ENCODE measurements around the gene SMPD3.

Gene SMPD3

DNA sequence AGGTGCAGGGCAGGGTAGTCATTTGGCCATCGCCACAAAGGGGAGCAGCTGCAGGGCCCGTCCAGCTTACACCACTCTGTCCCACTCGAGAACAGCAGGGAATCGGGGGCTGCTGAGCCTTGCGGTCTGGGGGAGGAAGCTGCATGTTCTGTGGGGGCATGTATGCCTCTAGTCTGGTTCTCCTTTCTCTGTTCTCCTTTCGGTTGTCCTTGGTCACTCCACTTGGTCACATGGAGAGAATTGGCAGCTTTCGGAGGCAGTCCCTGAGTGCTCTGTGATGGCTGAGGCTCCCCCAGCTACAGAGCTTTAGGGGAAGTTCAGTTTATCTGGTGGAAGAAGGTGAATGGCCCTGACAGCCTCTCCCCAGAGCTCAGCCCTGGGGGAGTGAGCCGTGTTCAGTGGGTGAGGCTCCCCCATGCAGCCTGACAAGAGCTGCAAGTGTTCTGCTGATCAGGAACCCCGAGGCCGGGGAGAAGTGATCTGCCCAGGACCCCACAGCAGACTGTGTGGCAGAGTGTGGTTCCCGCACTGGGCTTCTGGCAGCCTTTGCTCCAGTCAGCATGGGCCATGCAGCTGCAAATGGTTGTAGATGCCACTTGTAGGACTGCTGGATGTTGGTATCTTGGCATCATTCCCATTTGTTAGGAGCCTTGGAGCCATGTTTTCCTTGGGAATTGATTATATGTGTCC, 22.3 kb upstream of the SMPD3 start:
- DNase-seq, result no peak

DNA sequence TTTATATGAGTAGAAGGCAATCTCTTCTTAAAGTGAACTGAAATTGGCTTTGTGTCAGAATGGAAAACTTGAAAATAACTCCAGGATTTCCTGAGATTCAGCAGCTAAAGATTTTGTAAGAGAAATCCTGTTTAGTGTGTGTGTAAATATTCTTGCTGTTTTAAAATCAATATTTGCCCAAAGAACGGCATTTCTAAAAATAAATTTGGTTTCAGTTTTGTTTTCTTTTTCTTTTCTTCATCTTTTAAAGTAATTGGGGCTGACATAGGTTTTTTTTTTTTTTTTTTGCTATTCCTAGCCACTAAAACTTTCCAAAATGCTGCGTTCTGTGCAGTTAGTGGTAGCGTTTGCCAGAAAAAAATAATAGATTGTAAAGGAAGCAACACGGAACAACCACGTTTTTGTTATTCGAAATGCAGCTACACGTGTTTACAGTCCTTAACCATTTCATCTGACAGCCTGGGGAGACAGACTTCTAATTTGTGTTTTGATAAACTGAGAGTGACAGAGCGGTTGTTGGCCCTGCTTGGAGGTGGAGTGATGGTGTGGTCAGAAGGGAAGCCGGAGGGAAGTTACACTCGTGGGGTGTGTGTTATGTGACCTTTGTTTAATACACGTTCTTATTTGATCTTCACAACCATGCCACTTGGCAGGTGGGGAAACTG, 21.6 kb upstream of the SMPD3 start:
- DNase-seq, result no peak

DNA sequence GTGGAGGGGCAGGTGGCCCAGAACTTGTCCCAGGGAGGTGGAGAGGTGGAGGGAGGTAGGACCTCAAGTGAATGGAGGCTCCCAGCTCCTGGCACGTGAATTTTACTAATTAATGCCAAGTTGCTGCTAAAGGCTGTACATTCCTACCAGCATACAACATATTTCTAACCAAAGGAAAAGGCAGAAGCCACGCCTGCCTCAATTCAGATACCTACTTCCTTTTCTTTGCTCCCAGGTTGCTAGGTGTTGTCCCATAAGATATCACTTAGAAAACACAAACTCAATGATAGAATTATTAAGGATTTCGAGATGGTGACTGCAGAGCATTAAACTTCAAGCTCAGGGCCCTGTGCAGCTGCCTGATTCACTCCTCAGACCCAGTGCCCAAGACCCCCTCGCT, 20.5 kb upstream of the SMPD3 start:
- DNase-seq, result no peak

DNA sequence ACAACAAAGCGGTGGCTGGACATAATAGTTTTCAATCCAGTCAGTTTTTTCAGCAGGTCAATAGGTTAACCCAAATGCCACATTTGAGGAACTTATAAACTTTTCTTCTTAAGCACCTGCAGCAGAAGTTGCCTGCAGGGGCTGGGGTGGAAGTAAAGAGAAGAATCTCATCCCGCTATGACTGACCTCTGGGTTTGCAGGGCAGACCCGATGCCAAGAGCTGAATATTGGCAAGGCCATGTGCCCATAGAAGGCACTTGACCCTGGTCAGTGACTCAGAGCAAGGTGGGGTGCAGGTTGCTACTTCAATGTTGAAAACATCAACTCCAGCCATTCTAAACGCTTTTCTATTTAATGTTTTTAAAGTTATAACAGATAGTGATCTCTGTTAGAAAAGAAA, 17.9 kb upstream of the SMPD3 start:
- DNase-seq, result no peak

DNA sequence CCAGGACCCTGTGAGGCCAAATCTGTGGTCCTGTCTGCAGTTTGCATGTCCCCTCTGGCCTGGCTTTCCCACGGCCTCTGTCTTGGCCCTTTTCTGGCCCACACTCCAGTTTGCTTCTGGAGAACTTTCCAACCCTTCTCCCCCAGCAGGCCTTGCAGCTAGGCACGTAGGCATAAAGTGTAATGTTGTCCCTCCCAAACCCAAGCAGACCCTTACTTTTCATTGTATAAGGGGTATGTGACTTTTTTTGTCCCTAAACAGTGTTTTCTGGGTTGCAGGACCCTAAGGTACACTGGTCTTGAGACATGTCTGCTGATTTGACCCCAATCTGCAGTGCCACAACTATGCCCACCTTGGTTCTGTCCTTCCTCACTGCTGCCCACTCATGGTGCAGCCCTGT, 15.6 kb upstream of the SMPD3 start:
- no peak for DNase-seq

DNA sequence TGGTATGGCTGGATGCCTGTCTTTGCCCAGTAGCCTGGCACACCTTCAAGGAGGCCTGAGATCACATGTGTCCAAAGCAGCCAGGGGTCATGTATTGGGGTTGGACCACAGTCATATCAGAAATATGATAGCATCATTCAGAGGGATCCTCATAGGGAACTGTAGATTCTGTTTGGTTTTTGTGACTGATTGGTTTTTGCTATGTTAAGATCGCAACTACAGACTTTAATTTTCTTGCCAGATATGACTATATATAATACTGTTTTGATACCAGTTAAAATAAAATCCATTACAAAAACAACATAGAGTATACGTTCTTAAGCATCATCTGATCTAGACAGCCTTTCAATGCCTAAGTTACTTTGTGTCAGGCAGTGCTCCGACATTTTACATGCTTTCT, 11.8 kb upstream of the SMPD3 start:
- DNase-seq, result no peak

DNA sequence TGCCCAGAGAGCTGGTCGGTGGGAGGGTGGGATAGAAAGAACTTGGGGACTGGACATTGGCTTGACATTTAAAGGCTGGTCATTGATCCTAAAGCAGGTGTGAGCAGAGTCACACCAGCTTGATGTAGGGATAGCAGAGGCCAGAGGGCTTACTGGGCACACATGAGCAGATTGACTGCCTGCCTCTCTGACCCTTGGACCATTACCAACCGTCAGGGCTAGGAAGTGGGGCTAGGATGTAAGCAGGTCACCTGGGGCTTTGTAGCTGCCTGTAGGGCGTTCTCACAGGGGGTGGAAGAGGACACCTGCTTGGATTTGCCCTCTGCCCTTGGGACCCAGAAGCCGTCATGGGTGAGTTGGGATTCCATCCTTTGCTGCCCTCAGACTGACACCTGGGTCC, 11.1 kb upstream of the SMPD3 start:
- no peak for DNase-seq

DNA sequence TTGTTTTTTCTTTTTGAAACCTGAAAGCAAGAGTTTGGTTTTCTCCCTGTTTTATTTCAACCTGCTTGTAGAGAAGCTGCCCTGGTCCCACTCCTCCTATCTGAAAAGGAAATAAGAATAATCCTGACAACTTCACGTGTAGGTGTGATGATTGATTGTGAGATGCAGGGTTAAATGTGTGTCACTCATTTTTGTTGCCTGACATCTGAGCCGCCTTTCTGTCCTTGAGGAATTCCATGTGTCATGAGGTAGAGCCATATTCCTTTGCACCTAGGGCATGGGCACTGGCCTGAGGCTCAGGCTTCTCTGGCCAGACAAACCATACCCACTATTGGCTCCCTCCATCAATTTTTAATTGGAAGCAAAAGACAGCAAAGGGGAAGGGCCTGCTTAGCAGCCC, 10.2 kb upstream of the SMPD3 start:
- no peak for DNase-seq

DNA sequence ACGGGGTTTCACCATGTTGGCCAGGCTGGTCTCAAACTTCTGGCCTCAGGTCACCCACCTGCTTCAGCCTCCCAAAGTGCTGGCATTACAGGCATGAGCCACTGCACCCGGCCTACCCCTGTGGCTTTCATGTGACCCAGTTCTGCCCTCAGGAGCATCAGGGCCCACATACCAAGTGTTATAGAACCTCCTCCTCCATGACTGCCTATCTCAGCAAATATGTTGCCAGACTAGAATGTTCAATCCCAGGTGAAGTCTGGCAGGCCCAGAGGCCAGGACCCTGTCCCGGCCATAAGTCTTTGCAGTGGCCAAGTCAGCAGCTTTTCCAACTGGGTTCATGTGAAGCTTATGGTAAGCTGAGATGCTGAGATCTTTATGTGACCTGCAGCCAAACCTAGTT, 9.8 kb upstream of the SMPD3 start:
- DNase-seq, result no peak

DNA sequence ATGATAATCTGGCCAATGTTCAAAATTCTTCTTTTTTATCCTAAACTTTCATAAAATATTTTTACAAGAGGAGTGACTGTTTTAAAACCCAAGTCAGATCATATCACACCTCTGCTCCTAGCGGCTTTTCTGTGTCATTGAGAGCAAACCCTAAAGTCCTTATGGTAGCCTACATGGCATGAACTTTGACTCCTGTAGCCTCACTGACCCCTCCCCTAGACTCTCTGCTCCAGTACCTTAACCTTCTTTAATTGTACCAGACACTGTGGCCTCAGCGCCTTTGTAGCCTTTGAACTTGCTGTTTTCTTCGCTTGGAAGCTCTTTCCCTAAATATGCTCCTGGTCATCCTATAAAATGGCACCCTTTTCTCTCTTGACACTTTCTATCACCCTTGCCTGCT, 7.3 kb upstream of the SMPD3 start:
- DNase-seq, result no peak

DNA sequence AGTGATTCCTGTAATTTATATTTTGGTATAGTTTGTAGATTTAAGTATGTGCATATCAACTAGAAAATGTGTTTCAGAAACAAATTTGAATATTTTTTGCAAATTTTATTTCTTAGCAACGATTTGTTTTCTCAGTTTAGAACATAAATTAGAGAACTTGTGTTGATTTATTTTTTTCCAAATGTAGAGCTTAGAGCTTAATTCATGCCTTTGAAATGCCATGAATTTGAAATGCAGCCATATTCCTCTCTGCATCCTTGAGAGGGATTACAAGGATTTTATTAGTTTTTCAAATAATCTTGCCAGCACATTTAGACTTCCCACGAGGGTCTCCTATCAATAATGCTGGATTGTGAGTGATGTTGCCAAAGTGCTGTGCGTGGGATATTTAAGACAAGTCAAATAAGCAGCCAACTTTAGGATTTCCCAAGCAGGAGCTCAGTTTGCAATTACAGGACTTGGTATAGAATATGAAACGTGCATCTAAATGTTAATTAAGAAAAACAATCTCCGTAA, 6.7 kb upstream of the SMPD3 start:
- no peak for DNase-seq

DNA sequence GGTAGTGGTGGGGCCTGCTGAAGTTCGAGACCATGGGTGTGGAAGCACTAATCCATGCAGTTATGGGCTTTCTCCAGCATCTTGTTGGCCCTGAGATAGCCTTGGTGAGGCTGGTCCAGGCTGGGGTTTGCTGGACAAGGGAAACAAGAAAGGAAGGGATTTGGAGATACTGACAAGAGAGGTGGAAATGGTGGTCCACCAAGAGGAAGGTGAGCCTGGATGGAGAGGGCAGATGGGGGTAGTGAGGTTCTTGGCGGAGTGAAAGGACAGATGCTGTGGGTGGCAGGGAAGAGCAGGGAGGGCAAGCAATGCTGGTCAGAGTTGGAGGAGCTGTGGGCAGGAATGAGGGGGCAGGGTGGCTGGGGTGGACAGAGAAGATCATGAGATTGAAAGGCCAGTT, 5.5 kb upstream of the SMPD3 start:
- no peak for DNase-seq

DNA sequence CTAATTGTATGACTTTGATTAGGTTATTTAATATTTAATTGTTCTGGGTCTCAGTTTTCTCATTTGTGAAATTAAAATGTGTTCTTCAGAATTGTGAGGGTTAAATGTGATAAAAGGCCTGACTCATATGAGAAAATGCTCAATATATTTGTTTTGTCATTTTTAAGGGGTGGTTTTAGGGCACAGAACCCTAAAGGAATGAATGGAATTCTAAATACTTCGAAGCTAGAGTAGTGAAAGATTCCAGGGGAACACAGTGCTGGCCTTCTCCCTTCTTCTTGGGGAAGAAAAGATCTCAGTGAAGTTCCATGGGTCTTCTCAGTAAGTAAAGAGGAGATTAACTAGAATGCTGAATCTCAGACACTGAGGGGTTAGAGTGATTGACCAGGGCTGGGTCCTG, 3.9 kb upstream of the SMPD3 start:
- DNase-seq, result no peak

DNA sequence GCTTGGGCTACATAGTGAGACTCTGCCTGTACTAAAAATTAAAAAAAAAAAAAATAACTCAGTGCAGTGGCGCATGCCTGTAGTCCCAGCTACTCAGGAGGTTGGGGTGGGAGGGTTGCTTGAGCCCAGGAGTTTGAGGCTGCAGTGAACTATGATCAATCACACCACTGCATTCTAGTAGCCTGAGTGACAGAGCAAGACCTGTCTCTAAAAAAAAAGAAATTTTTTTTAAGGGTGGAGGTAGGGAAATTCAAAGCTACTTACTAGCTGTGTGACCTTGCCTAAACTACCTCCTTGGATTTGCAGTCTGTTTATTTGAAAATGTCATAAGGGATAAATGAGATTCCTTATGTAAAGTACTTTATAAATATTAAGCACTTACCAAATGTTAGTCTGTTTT, 3.4 kb upstream of the SMPD3 start:
- no peak for DNase-seq

DNA sequence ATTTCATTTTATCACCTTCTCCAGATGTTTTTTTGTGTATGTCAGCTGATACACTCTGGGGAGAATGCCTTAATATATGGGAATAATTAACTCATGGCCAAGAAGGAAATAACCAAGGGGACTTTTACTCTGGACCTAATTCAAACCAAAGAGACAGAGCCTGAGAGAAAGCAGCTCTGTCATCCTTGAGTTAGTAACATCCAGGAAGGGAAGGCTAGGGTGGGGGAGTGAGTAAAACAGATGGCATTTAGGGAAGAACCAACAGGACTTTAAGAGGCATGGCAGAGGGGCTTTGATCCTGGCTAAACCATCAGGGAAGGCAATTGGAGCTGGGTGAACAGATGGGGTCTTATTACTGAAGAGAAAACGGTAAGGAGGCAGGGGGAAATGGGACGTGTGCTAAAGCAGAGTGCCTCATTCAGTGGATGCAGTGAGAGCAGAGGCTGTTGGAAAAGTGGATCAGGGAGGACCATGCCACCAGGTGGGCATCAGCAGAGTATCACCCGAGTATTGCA, 2.5 kb upstream of the SMPD3 start:
- no peak for DNase-seq

DNA sequence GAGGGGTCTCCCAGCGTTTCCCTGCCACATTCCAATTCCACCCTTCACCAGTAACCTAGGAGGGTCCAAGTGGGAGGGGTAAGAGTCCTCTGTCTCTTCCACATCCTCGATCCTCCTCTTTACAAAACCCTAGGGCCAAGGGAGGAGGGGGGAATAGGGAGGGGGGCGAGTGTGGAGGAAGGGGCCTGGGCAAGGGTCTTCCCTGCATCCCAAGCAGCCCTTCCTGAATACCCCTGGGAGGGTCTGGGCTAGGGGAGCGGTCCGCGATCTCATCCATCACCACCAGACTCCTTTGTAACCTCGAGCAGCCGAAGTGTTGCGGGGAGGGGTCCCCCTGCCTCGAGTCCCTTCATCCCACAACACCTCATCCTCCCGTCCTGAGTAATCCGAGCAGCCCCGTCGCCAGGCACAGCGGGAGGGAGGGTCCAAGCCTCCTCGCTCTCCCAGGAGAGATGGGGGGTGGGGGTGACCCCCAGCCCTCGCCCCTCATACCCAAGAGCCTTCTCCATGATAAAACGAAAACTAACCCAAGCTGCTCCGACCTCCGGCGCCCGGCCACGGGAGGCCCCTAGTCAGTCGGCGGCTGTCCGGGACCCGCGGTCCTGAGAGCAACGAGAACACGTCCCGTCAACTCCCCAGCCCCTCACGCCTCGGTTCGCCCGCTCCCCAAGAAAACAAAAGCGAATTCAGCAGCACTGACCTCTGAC, 502 bp downstream of the SMPD3 start:
- DNase-seq, result no peak

DNA sequence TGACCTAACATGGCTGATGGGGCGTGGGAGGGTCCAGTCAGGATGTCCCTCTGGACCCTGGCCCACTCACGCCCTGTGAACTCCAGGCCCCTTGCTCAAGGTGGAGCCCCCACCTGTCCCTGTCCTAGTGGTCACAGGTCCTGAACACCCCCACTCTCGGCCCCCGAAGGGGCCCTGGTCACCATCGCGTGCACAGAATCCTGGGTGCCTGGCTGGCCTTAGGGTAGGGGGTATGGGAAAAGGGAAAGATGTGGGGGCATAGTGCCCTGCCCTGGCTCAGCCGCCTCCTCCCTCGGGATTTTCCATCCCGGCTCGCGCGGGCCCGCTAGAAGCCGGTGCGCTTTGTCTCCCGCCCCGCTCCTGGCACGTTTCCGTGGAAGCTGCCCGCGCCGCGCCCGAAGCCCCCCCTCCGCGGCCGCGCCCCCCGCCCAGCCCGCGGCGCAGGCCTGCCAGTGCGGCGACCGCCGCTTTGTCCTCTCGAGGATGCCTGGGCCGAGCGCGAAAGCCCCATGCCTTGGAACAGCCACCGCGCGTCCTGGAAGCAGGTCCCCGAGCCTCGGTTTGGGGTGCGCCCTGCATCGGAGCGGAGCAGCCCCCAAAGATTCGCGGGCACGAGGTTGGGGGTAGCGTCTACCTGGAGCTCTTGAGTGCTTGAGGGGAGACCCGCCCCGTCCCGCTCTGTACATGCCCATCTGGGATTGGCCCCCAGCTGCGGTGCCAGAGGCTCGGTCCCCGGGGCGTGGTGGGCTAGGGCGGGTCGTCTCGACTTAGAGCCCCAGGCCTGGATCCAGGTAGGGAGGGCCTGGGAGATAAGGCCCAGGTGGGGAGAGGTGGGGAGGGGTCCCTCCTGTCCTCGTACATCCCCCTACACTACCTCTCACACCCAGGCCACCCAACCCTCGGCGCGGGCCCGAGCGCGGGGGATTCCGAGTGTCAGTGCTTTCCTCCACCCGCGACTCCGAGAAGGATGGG, 1.3 kb downstream of the SMPD3 start:
- peak; percentile 0 for DNase-seq

DNA sequence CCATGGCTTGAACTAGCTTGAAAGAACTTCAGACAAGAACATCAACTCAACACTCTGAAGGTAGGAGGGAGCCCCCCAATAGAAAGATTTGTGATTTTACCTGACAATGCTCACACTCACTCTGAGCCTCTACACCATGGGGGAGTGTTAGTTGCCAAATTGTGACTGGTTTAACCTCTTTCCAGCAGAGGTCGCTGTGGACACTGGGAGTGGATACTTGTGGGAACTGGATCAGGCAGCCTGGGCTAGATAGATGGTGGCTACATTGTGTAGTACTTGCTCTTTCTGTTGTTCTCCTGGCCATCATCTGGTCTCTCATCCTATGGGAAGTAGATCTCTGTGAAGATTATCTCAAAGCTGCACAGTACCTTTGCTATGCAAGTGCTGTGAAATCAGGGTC, 2.9 kb downstream of the SMPD3 start:
- peak; percentile 49 for DNase-seq

DNA sequence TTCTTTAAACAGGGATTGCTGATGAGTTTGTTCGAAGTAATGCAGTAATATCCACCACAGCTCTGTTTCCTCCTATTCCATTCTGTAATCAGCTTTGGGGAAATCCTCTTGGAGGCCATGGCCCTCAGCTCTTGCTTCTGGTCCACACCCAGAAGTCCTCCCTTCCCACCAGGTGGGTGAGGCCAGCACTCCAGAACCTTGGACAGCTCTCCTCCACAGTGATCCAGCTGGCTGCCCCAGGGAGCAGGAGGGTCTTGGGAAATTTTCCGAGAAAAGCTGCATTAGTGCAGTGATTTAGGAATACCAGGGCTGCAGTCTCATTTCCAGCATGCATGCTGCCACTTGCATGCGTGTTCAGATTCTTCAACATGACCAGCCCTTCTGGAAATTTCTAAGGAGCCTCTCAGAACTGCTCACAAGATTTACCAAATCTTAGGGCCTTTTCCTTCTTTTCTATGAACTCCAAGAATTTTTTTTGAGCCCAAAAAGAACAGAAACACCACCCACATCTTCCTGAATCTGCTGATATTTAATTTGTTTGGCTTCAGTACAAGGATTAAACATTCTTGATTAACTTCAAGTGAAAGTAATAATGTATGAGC, 4.2 kb downstream of the SMPD3 start:
- no peak for DNase-seq

DNA sequence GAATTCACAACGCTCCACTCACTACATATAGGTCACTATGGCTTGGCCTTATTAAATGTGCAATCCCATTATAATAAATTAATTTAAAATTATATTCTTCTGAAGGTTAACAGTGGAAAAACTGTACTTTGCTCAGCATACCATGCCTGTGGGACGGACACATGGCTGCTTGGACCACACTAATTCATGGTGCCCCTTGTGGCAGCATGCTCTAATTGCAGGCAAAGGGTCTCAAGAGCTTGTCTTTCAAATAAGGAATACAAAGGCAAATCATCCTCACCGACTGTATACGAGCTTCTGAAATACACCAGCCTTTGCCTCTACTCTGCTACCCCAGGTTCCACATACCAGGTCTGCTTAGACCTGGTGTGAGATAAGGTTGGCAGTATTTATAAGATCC, 11.7 kb downstream of the SMPD3 start:
- no peak for DNase-seq

DNA sequence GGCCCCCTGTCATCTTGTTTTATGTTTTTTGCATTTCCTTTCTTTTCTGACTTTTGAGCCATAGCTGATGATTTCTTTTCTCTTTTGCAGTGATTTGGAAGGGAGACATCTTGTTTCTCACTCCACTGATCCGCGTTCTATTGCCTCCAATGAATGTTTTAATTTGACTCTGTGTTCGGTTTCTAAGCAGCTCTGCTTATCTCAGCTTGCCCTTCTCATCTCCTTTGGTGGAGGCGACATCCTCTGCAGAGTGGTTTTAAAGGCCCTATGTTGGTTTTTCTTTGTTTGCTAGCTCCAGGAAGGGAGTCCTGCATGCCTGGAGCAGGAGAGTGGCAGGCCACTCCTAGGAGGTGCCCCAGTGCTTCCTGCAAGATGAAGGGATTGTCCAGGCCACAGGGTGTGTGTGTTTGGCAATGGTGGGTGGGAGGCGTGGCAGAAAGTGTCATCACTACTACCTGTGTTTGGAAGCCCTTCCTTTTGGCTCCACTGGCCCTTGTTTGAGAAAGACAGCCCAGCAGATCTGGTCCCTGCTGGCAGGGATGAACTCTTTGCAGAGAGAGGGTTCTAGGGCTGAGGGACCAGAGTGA, 13.6 kb downstream of the SMPD3 start:
- DNase-seq, result no peak

DNA sequence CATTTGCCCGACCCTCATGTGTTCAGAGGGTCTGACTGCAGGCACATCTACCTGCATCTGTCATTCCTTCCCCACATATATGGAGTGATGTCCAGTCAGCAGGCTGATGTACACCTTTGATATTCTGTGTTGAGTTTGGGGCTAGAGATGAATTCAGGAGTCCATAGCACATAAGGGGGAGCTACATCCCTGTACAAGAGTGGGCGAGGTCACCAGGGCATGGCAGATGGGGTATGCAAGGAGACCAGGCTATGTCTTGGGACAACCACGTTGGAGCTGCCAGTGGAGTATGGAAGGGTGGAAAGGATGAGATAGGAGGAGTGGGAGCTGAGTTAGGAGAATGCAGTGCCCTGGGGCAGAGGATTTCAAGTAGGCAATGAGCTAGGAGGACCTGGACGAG, 15.0 kb downstream of the SMPD3 start:
- no peak for DNase-seq
